Fibroblast of the aortic adventitia (primary cell): ENCODE measurements around the gene WDR77. TPM values are rescaled to one million over a fixed set of nuclear protein-coding genes. Genes with fewer than 3 reads are reported as not detected.

Experiments
- DNase-seq: peaks from one replicate; pipeline ENCODE4 v3.0.0-alpha.2; 2010; ENCODE audit warnings: low read depth
- H3K4me3 ChIP-seq: 2 replicates; pipeline ENCODE4 v1.5.1; 2011; ENCODE audit warnings: low read depth, mild to moderate bottlenecking, control low read depth, low read length, moderate library complexity
- total RNA-seq: library from RNA; depleted of rRNA; stranded (reverse); fragments of >200 nt; gene quantifications from 2 replicates; pipeline ENCODE4 v1.2.3, GENCODE V29; 2012; ENCODE audit warnings: low replicate concordance
- TF ChIP-seq, protein P1 (sequence below): IDR thresholded peaks from 2 replicates; pipeline ENCODE4 v1.5.1; 2011; ENCODE audit warnings: mild to moderate bottlenecking, low read length, control low read depth, inconsistent platforms; ENCODE audit not compliant: insufficient read depth

Gene WDR77
- total RNA-seq, 1 donor = 22.1 TPM

- TF ChIP-seq, protein P1, sequence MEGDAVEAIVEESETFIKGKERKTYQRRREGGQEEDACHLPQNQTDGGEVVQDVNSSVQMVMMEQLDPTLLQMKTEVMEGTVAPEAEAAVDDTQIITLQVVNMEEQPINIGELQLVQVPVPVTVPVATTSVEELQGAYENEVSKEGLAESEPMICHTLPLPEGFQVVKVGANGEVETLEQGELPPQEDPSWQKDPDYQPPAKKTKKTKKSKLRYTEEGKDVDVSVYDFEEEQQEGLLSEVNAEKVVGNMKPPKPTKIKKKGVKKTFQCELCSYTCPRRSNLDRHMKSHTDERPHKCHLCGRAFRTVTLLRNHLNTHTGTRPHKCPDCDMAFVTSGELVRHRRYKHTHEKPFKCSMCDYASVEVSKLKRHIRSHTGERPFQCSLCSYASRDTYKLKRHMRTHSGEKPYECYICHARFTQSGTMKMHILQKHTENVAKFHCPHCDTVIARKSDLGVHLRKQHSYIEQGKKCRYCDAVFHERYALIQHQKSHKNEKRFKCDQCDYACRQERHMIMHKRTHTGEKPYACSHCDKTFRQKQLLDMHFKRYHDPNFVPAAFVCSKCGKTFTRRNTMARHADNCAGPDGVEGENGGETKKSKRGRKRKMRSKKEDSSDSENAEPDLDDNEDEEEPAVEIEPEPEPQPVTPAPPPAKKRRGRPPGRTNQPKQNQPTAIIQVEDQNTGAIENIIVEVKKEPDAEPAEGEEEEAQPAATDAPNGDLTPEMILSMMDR = no peak
- no peak overlapping the region for H3K4me3 ChIP-seq
- no peak for DNase-seq
Observed at GRCh38 chr1:111488669-111489068, 39.6 kb upstream of the WDR77 start.

DNA sequence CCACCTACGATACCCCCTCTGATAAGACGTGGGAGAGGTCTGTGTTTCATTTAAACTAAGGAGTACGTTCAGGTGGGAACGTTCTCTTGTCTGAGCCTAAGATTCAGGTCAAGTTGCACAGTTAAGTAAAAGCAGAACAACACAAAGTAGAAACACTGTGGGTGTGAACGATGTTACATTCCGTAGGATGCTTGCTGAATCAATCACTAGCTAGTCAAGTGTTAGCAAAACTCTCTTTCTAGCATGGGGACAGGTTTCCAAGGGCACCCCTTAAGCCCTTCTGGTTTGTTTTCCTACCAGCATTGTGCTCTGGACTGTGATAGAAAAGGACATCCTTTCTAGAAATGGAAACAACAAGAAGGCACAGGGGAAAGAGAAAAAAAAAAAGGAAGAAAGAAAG, 38.1 kb upstream of the WDR77 start:
- H3K4me3 ChIP-seq = no peak overlapping the region
- TF ChIP-seq, protein P1 = no peak
- DNase-seq = no peak

GRCh38 chr1:111486431-111486830, 37.4 kb upstream of the WDR77 start:
- TF ChIP-seq, protein P1 = no peak
- no peak for DNase-seq
- no peak overlapping the region for H3K4me3 ChIP-seq

GRCh38 chr1:111484391-111485026, 35.5 kb upstream of the WDR77 start:
- H3K4me3 ChIP-seq = no peak overlapping the region
- DNase-seq = no peak
- TF ChIP-seq, protein P1 = no peak

GRCh38 chr1:111483876-111484275, 34.8 kb upstream of the WDR77 start:
- TF ChIP-seq, protein P1 = no peak
- DNase-seq = no peak

DNA sequence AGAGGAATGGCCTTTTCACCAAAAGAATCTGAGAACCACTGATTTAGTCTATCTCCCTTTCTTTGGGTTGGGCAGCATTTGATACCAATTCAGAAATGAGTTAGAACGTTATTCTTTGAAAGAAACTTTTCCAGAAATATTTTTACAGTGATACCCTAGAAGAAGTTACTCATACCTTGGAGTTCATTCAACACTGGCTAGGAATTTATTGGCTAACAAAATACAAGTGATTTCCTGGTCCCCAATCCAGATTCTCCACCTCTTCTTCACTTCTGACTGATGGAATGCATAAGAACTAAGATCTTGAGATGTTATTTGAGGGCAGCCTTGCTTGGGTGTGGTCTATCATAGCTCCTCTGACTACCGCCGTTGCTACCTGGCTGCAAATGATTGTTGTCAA, 34.1 kb upstream of the WDR77 start:
- no peak overlapping the region for H3K4me3 ChIP-seq
- peak; percentile 65 for DNase-seq
- TF ChIP-seq, protein P1 = no peak

More at GRCh38 chr1:111483876-111484275, 34.8 kb upstream of the WDR77 start:
- no peak overlapping the region for H3K4me3 ChIP-seq
